Astrocyte of the hippocampus (primary cell): ENCODE data around the gene HELZ.

Experiments used
- DNase-seq: peaks from one replicate; pipeline ENCODE4 v3.0.0; 2011; ENCODE audit warnings: low read depth, low spot score

HELZ gene

DNA sequence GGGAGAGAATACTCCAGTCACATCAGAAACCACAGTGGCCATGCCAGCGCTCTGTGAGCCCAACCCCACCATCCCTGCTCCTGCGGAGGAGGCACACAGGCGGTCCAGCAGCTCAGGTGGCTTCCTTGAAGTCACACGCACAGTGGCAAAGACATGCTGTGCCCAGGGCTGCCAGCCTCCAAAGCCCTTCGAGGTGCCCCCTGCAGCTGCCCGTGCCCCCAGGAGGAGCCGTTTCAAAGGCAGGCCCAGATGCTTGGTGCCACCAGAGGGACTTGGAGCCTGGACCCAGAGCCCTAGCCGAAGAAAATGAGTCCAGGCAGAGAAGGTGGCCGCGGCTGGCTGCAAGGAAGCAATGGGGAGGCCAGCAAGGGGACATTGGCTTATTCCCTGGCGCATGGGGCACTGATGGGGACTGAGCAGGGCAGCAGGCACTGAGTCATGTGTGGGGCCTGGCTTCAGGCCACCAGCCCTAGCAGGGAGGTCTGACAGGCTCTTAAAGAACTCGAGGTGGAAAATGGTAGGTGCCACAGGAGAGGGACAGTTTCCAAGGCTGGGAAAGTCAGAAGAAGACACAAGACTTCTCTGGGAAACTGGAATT, 217.9 kb downstream of the HELZ start:
- DNase-seq = peak; percentile 80

DNA sequence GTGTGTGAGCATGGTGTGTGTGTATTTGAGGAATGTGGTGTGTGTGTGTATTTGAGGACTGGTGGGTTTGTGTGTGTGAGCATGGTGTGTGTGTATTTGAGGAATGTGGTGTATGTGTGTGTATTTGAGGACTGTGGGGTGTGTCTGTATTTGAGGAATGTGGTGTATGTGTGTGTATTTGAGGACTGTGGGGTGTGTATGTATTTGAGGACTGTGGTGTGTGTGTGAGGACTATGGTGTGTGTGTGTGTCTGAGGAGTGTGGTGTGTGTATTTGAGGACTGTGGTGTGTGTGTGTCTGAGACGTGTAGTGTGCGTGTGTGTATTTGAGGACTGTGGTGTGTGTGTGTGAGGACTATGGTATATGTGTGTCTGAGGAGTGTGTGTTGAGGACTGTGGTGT, 218.7 kb downstream of the HELZ start:
- DNase-seq = peak; percentile 32

DNA sequence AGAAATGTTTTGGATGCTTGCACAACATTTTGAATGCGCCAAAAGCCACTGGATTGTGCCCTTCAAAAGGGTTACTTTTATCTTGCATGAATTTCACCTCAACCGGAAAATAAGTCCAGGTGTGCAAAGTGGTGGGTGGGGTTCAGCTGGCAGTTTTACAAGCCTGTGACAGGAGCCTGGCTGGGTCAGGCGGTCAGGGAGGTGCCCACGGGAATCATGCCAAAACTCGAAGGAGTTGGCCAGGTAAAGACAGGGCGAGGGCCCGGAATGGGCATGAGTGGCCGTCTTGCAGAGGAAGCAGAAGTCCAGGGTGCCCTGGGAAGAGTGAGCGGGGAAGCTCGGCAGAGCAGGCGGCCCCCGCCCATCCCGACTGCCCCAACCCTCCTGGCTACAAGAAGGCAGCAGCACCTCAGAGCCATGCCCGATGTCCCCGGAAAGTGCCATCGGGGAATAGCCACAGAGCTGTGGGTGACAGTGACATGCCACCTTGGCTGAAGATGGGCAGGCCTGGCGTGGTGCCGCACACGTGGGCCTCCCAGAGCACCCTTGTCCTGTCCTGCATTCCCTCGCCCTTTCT, 219.7 kb downstream of the HELZ start:
- DNase-seq = no peak

DNA sequence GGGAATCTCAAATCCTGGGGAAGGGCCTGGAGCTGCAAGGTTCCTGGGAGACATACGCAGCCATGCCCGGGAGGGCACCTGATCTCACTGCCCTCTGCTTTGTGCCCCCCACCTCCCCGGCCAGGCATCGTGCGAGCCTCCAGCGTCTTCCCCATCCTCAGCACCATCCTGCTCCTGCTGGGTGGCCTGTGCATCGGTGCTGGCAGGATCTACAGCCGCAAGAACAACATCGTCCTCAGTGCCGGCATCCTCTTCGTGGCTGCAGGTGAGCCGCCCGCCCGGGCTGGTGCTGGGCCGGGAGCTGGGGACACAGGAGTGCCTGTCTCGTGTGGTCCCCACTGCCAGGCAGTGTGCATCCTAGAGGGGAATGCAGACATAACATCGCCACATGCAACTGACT, 220.3 kb downstream of the HELZ start:
- DNase-seq = no peak

DNA sequence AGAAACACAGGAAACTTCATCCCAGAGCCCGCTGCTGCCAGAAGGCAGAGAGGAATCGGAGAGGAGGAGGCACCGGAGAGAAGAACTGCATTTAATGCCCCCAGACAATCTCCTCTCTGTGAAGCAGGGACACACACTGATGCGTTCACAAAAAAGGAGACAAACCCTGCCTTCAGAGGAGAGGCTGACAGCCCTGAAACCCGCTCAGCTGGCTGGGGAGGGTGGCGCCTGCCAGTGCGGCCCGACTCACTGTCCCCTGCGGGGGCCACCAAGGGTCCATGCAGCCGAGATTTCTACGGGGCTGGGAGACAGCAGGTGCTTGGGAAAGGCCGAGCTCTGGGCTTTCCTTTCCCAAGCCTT, 222.6 kb downstream of the HELZ start:
- DNase-seq = no peak

DNA sequence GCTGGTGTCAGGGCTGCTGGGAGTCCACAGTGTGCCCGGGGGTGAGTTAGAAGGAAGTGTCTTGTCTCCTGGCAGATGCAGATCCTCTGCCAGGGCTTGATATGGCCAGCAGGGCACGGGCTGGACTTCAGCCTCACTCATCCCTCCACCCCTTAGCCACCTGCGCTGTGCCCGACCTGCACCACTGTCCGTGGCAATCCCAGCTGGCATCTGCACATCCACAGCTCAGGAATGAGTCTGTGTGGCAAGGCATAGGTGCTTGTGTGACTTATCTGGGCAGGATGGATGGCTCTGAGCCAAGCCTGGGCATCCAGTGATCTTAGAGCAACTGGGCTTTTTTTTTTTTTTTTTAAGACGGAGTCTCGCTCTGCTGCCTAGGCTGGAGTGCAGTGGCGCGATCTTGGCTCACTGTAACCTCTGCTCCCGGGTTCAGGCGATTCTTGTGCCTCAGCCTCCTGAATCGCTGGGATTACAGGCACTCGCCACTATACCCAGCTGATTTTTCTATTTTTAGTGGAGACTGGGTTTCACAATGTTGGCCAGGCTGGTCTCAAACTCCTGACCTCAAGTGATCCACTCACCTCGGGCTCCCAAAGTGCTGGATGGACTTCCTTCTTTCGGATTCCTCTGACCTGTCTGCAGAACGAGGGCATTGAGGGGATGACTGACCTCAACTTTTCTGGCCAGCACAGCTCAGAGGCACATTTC, 223.1 kb downstream of the HELZ start:
- no peak for DNase-seq

DNA sequence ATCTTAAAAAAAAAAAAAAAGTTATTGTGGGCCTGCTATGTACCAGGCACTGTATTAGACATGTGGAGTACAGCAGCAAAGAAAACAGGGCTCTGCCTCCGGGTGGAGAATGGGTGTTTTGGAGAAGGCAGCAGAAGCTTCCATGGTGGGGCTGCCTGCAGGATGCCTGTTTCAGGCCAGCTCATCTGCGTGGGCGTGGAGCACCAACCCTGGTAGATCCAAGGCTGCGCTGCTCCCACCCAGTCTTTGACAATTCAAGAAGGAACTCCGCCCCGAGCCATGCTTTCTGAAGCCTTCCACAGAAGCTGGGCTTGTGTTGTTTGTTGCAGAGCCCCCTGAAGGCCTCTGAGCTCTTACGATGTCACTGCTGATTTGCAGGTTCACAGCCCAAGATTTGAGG, 223.8 kb downstream of the HELZ start:
- DNase-seq = no peak
